ENCODE results near the gene LCN12.

LCN12 gene

GRCh38 chr9:136954270-136955083 is 2.4 kb downstream of the LCN12 start:
- in situ Hi-C loops (cut with HindIII; ENCODE audit: low pct_ligation_motif_present, low pct_unique_long_range_greater_than_20kb, low sequenced_read_pairs), result no loop called here
- DNase-seq, result no peak

GRCh38 chr9:136955202-136955942 is 3.3 kb downstream of the LCN12 start:
- DNase-seq, result no peak
- in situ Hi-C loops (cut with HindIII; ENCODE audit: low pct_ligation_motif_present, low pct_unique_long_range_greater_than_20kb, low sequenced_read_pairs), result no loop called here

- no peak for DNase-seq
- in situ Hi-C loops (cut with HindIII; ENCODE audit: low pct_ligation_motif_present, low pct_unique_long_range_greater_than_20kb, low sequenced_read_pairs), result no loop called here
Observed at GRCh38 chr9:136955943-136956335, 3.9 kb downstream of the LCN12 start.

DNA sequence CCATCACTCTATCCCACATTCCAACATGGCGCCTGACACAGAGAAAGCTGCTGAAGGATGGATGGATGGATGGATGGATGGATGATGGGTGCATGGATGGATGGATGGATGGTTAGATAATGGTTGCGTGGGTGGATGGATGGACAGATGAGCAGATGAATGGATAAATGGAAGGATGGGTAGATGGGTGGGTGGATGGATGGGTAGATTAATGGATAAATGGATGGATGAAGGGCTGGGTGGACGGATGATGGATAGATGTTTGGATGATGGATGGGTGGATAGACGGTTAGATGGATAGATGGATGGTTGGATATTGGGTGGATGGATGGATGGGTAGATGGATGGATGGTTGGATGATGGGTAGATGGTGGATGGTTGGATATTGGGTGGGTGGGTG is 4.5 kb downstream of the LCN12 start:
- in situ Hi-C loops (cut with HindIII; ENCODE audit: low pct_ligation_motif_present, low pct_unique_long_range_greater_than_20kb, low sequenced_read_pairs), result no loop called here
- no peak for DNase-seq

- no peak for DNase-seq
- in situ Hi-C loops (cut with HindIII; ENCODE audit: low pct_ligation_motif_present, low pct_unique_long_range_greater_than_20kb, low sequenced_read_pairs), result no loop called here
Observed at GRCh38 chr9:136957461-136957860, 5.4 kb downstream of the LCN12 start.

DNA sequence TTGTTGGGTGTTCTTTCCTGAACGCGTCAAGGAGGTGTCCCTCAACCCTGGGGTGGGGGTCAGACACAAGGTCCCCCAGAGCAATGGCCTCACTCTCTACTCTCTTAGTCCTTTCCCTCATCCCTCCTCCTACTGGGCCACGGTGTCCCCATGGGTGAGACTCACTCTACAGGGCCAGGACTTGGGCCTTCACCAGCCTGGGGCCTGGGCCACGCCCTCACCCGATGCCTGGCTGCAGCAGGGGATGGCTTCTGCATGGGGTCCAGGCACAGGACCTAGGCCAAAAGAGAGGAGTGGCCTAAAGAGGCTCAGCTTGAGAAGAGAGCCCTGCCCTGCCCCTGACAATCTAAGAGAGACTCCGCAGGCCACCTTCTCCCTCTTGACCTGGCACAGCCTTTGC is 5.8 kb downstream of the LCN12 start:
- in situ Hi-C loops (cut with HindIII; ENCODE audit: low pct_ligation_motif_present, low pct_unique_long_range_greater_than_20kb, low sequenced_read_pairs), result no loop called here
- no peak for DNase-seq

- DNase-seq, result no peak
- in situ Hi-C loops (cut with HindIII; ENCODE audit: low pct_ligation_motif_present, low pct_unique_long_range_greater_than_20kb, low sequenced_read_pairs), result no loop called here
Observed at GRCh38 chr9:136958473-136958872, 6.4 kb downstream of the LCN12 start.

DNA sequence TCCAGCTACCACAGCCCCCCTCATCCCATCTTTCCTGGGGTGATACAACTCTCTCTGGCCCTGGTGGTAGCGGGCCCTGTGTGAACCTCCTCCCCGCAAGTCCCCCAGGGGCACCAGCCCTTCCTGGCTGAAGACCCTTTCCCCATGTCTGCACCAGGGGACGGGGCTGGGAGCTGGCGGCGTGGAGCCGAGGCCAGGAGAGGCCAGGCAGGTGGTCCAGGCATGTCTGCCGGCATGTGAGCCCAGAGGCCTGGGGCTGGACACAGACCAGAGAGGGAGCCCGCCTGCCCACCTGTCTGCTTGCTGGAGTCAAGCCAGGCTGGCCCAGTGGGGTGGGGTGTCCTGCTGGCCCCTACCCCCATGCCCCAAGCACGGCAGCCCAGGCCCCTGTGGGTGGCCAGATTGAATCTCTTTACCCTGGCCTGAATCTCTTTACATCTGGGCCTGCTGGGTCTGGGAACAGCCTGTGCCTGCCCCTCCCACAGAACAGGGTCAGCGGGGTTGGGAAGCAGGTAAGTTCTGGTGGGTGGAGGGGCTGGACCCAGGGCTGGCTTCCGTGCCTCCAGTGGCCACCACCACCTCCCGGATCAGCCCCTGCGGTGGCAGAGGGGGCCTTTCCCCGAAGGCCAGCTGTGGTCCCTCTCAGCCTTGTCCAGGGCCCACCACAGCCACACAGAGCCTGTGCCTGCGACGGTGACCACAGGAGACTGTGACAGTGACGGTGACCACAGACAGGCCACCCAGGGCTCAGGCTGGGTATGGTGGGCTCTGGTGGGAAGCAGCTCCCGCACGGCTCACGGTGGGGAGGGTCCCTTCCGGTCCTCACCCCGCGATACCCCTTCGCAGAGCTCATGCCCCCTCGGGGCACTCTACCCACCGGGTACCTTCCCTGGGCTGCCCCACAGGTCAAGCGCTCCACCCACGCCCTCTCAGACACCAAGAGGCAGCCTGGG is 7.1 kb downstream of the LCN12 start:
- no peak for DNase-seq
- in situ Hi-C loops (cut with HindIII; ENCODE audit: low pct_ligation_motif_present, low pct_unique_long_range_greater_than_20kb, low sequenced_read_pairs), result no loop called here

DNA sequence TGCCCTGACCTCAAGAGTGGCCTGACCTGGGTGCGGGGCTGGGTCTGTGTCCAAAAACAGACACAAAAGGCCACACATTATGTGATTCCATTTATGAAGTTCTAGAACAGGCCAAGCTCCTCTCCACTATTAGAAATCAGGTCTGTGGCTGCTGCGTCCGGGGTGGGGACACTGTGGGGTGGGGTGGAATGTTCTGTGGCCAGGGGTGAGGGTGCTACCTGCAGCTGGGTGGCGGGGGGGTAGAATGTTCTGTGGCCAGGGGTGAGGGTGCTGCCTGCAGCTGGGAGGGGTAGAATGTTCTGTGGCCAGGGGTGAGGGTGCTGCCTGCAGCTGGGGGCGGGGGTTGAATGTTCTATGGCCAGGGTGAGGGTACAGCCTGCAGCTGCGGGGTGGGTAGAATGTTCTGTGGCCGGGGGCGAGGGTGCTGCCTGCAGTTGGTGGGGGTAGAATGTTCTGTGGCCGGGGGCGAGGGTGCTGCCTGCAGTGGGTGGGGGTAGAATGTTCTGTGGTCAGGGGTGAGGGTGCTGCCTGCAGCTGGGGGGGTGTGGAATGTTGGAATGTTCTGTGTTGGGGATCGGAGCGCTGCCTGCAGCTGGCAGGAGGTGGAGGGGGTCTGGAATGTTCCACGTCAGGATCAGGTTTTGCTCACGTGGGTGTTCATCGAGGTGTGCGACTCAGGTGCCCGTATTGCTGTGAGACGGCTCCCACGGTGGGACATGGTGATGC is 8.3 kb downstream of the LCN12 start:
- in situ Hi-C loops (cut with HindIII; ENCODE audit: low pct_ligation_motif_present, low pct_unique_long_range_greater_than_20kb, low sequenced_read_pairs), result no loop called here
- DNase-seq, result no peak

DNA sequence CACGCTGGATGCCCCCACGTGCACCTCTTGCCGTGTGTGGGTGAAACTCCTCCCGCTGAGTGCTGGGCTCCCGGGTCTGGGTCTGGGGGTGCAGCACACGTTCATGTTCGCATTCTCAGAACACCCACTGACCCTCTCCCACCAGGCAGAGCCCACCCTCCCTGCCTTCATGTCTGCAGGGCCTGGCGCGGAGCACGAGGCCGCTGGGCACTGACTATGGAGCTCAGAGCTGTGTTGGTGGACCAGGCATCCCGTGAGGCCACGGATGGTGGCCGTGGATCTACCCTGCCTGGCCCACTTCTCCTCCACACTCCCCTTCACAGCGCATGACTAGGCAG is 8.8 kb downstream of the LCN12 start:
- in situ Hi-C loops (cut with HindIII; ENCODE audit: low pct_ligation_motif_present, low pct_unique_long_range_greater_than_20kb, low sequenced_read_pairs), result no loop called here
- no peak for DNase-seq

DNA sequence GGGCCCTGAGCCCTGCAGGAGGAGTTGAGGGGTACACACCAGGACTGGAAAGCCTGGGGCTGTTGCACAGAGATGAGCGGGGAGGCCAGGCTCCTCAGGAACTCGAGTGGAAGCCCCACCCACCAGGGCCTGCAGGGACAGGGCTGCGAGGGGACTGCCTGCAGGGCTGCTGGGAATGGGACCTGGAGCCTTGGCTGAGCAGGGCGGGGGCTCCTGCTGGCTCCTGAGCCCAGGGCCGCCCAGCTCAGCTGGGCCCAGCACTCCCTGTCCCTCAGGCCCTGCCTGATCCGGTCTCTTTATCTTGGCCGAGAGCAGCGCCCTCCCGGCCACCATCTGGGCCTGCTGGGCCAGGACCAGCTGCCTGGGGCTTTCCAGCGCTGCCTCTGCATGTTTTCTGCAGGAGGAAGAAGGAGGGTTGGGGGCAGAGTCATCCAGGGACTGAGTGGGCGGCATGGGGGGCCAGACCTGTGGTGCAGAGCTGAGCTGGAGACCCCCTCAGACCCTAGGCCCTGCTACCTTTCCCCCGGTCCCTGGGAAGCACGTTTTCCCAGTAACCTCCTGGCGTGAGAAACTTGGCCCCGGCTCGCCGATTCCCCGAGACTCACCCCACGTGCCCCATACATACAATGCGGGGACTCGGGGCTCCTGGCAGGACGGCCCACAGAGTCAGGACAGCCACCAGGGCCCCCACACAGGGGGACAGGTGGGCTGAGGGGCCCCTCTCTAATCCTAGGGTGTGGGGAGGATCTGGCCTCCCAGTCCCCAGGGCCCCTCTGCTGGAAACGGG is 9.4 kb downstream of the LCN12 start:
- in situ Hi-C loops (cut with HindIII; ENCODE audit: low pct_ligation_motif_present, low pct_unique_long_range_greater_than_20kb, low sequenced_read_pairs), result no loop called here
- no peak for DNase-seq

GRCh38 chr9:136962163-136962562 is 10.1 kb downstream of the LCN12 start:
- in situ Hi-C loops (cut with HindIII; ENCODE audit: low pct_ligation_motif_present, low pct_unique_long_range_greater_than_20kb, low sequenced_read_pairs), result no loop called here
- DNase-seq, result no peak

- in situ Hi-C loops (cut with HindIII; ENCODE audit: low pct_ligation_motif_present, low pct_unique_long_range_greater_than_20kb, low sequenced_read_pairs), result no loop called here
- DNase-seq, result no peak
Observed at GRCh38 chr9:136962701-136963248, 10.7 kb downstream of the LCN12 start.

DNA sequence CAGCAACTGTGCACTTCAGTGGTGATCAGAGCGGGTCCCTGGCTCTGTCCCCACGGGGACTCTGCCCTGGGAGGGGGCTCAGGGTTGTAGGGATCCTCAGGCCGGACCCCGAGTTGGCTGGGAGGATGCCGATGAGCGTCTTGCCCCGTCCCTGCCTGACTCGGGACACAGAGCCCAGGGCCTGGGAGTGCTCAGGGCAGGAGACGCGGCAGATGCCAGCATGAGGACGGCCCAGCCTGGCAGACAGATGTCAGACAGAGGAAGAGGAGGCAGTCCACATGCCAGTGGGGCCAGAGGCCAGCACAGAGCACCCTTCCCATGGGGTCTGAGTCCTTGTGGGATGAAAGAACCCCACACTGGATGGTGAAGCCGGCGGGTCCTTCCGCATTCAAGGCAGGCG is 11.3 kb downstream of the LCN12 start:
- in situ Hi-C loops (cut with HindIII; ENCODE audit: low pct_ligation_motif_present, low pct_unique_long_range_greater_than_20kb, low sequenced_read_pairs), result no loop called here
- no peak for DNase-seq

DNA sequence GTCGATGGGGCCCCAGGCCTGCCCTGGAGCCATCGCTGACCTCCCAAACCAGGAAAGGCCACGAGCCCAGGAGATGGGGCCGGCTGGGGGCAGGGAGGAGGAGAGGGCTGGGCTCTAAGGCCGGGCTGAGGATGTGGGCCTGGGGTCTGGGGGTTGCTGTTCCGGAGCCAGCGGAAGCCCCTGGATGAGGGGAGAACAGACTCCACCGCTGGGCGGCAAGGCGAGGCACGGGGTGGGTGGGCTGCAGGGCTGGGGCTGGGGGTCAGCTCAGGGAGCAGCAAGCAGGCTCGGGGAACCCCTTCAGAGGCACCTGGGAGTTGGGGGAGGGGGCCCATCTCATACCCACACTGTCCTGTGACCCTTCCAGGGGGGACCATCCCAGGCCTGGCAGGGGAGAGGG is 11.7 kb downstream of the LCN12 start:
- in situ Hi-C loops (cut with HindIII; ENCODE audit: low pct_ligation_motif_present, low pct_unique_long_range_greater_than_20kb, low sequenced_read_pairs), result no loop called here
- DNase-seq, result no peak

DNA sequence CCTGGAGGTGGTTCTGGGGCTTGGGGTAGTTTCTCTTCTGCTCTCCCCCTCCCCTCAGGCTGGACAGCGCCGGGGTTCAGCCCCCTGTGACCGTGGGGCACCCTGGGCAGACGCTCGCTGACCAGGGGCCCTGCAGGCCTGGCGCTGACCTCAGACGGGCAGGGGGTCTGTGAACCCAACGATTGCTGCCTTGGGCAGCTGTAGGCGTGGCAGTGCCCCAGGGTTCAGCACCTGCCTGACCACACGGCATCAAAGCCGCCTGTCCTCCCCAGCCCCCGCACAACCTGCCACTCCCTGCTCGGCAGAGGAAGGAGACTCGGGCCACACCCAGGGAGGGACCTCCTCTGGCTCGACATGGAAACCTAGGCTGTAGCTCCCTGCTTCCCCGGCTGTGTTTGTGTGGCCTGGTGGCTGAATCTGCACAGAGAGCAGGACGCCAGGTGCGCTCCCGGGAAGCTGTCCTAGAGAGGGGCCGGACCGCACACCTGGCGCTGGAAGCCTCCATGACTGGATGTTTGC is 12.2 kb downstream of the LCN12 start:
- DNase-seq, result no peak
- in situ Hi-C loops (cut with HindIII; ENCODE audit: low pct_ligation_motif_present, low pct_unique_long_range_greater_than_20kb, low sequenced_read_pairs), result no loop called here

- no peak for DNase-seq
- in situ Hi-C loops (cut with HindIII; ENCODE audit: low pct_ligation_motif_present, low pct_unique_long_range_greater_than_20kb, low sequenced_read_pairs), result no loop called here
Observed at GRCh38 chr9:136964833-136965422, 12.9 kb downstream of the LCN12 start.
